Fibroblast of skin of left quadriceps (primary cell): Measurements from ENCODE around the gene SLC43A2.

ENCODE experiments used
- DNase-seq, 2 experiments: peaks; one replicate each; pipeline ENCODE4 v3.0.0-alpha.2; 2013; ENCODE audit warnings: low read depth in 2 of 2

The SLC43A2 gene

GRCh38 chr17:1643999-1644492 is 15.4 kb upstream of the SLC43A2 start:
- no peak for DNase-seq

GRCh38 chr17:1643293-1643998 is 14.8 kb upstream of the SLC43A2 start:
- no peak for DNase-seq

GRCh38 chr17:1641065-1641403 is 12.4 kb upstream of the SLC43A2 start:
- no peak for DNase-seq

GRCh38 chr17:1640329-1641064 is 11.9 kb upstream of the SLC43A2 start:
- no peak for DNase-seq

- DNase-seq: no peak
Observed at GRCh38 chr17:1639549-1640180, 11.0 kb upstream of the SLC43A2 start.

- DNase-seq: no peak
Observed at GRCh38 chr17:1638624-1639300, 10.1 kb upstream of the SLC43A2 start.

GRCh38 chr17:1638171-1638590 is 9.5 kb upstream of the SLC43A2 start:
- DNase-seq: no peak

- DNase-seq: no peak
Observed at GRCh38 chr17:1636732-1637285, 8.2 kb upstream of the SLC43A2 start.

GRCh38 chr17:1635675-1636465 is 7.2 kb upstream of the SLC43A2 start:
- no peak for DNase-seq

- no peak for DNase-seq
Observed at GRCh38 chr17:1634841-1635650, 6.4 kb upstream of the SLC43A2 start.

- DNase-seq: no peak
Observed at GRCh38 chr17:1630662-1631061, 2.0 kb upstream of the SLC43A2 start.

- no peak for DNase-seq
Observed at GRCh38 chr17:1629504-1630310, 1.1 kb upstream of the SLC43A2 start.

- peak; percentile 82 to 84 for DNase-seq
Observed at GRCh38 chr17:1628856-1629503, 346 bp upstream of the SLC43A2 start.

- DNase-seq: no peak
Observed at GRCh38 chr17:1627182-1627981, 1.3 kb downstream of the SLC43A2 start.

- no peak for DNase-seq
Observed at GRCh38 chr17:1626333-1626732, 2.3 kb downstream of the SLC43A2 start.

GRCh38 chr17:1625581-1625980 is 3.1 kb downstream of the SLC43A2 start:
- DNase-seq: no peak

GRCh38 chr17:1625053-1625452 is 3.6 kb downstream of the SLC43A2 start:
- DNase-seq: no peak

- DNase-seq: no peak
Observed at GRCh38 chr17:1624650-1625049, 4.0 kb downstream of the SLC43A2 start.
